PC-3 (cell line): ENCODE measurements around the gene ZNF628.

Experiments used
- EZH2 ChIP-seq: fragments of 300-600 bp; sonication (generic); IDR thresholded peaks from one replicate; pipeline ENCODE4 v1.6.1; 2017; ENCODE audit warnings: antibody characterized with exemption, mild to moderate bottlenecking, low read length; ENCODE audit not compliant: unreplicated experiment
- TF ChIP-seq, protein P1 (sequence below): fragments of 300-600 bp; sonication (generic); conservative IDR thresholded peaks from 2 replicates; pipeline ENCODE4 v1.5.1; 2017; ENCODE audit warnings: antibody characterized with exemption, low read depth, mild to moderate bottlenecking, low read length

- TF ChIP-seq, protein P1, sequence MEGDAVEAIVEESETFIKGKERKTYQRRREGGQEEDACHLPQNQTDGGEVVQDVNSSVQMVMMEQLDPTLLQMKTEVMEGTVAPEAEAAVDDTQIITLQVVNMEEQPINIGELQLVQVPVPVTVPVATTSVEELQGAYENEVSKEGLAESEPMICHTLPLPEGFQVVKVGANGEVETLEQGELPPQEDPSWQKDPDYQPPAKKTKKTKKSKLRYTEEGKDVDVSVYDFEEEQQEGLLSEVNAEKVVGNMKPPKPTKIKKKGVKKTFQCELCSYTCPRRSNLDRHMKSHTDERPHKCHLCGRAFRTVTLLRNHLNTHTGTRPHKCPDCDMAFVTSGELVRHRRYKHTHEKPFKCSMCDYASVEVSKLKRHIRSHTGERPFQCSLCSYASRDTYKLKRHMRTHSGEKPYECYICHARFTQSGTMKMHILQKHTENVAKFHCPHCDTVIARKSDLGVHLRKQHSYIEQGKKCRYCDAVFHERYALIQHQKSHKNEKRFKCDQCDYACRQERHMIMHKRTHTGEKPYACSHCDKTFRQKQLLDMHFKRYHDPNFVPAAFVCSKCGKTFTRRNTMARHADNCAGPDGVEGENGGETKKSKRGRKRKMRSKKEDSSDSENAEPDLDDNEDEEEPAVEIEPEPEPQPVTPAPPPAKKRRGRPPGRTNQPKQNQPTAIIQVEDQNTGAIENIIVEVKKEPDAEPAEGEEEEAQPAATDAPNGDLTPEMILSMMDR, result no peak
- TF ChIP-seq EZH2, result no peak
These were observed 19.4 kb downstream of the ZNF628 start for GRCh38 chr19:55495646-55496349.
